HEK293 (cell line): ENCODE results near the gene ROBO1.

ENCODE experiments used
- ATF2 ChIP-seq: fragments of 450-650 bp; formaldehyde crosslinking; IDR thresholded peaks from 2 replicates; pipeline ENCODE4 v1.5.1; 2016; ENCODE audit warnings: missing biosample characterization, missing genetic modification characterization, low read depth
- CTCF ChIP-seq: fragments of 450-650 bp; formaldehyde crosslinking; IDR thresholded peaks from 2 replicates; pipeline ENCODE4 v1.5.1; 2016; ENCODE audit warnings: missing biosample characterization, missing genetic modification characterization

- TF ChIP-seq CTCF (tag by site-specific recombination) (no peak), ATF2 (no peak)
Observed at GRCh38 chr3:79602385-79602784, 165.4 kb downstream of the ROBO1 start.
